HepG2 (cell line): ENCODE measurements around the gene METTL23. TPM values are rescaled to one million over a fixed set of nuclear protein-coding genes. Genes with fewer than 3 reads are reported as not detected.

Experiments
- BHLHE40 ChIP-seq: IDR thresholded peaks from 2 replicates; pipeline ENCODE4 v1.6.1; 2011; ENCODE audit warnings: low read length, improper control_type of control experiment
- CTCF ChIP-seq: sonication (generic); formaldehyde crosslinking; IDR thresholded peaks from 2 replicates; pipeline ENCODE4 v1.5.0; 2020; ENCODE audit warnings: mild to moderate bottlenecking, missing genetic modification reagents, moderate library complexity
- NFIC ChIP-seq: IDR thresholded peaks from 2 replicates; pipeline ENCODE4 v1.6.1; 2012; ENCODE audit warnings: mild to moderate bottlenecking, low read length, inconsistent platforms
- NONO ChIP-seq, 2 experiments: fragments of 450-650 bp in 1 of 2; sonication (generic) in 1 of 2; formaldehyde crosslinking in 1 of 2; IDR thresholded peaks in 1 of 2; conservative IDR thresholded peaks in 1 of 2; 2 replicates each; pipeline versions ENCODE4 v1.6.1 to v1.8.0; 2017 to 2022; ENCODE audit warnings: mild to moderate bottlenecking in 1 of 2, missing genetic modification reagents in 1 of 2, moderate library complexity in 1 of 2
- RBM22 ChIP-seq: fragments of 200-400 bp; formaldehyde crosslinking; optimal IDR thresholded peaks from 2 replicates; pipeline ENCODE3; 2017; ENCODE audit warnings: mild to moderate bottlenecking, low read length, moderate library complexity
- SP2 ChIP-seq: sonication (generic); formaldehyde crosslinking; IDR thresholded peaks from 2 replicates; pipeline ENCODE4 v1.5.1; 2020; ENCODE audit warnings: mild to moderate bottlenecking, missing genetic modification reagents
- U2AF2 ChIP-seq: fragments of 200-400 bp; formaldehyde crosslinking; IDR thresholded peaks from 2 replicates; pipeline ENCODE4 v1.6.1; 2017; ENCODE audit warnings: low read depth, mild to moderate bottlenecking, low read length
- ZFP90 ChIP-seq: sonication (generic); formaldehyde crosslinking; IDR thresholded peaks from 2 replicates; pipeline ENCODE4 v1.8.0; 2022; ENCODE audit warnings: missing genetic modification reagents, mild to moderate bottlenecking, inconsistent platforms, borderline replicate concordance
- ZNF317 ChIP-seq: sonication (generic); formaldehyde crosslinking; IDR thresholded peaks from 2 replicates; pipeline ENCODE4 v1.5.0; 2020; ENCODE audit warnings: mild to moderate bottlenecking, missing genetic modification reagents
- ZNF326 ChIP-seq: sonication (generic); formaldehyde crosslinking; IDR thresholded peaks from 2 replicates; pipeline ENCODE4 v1.4.0; 2020; ENCODE audit warnings: missing genetic modification reagents, borderline replicate concordance
- ZNF337 ChIP-seq: sonication (generic); formaldehyde crosslinking; IDR thresholded peaks from 2 replicates; pipeline ENCODE4 v1.5.1; 2020; ENCODE audit warnings: missing genetic modification reagents, low read depth, mild to moderate bottlenecking, borderline replicate concordance
- ZNF7 ChIP-seq: IDR thresholded peaks from 2 replicates; pipeline ENCODE4 v1.6.1; 2016; ENCODE audit warnings: missing biosample characterization, missing genetic modification reagents
- polyA plus RNA-seq, 8 experiments: library from polyadenylated mRNA; depleted of rRNA in 3 of 8; stranded (reverse) in 7 of 8; unstranded in 1 of 8; fragments of >200 nt; fragmentation: Illumina TruSeq in 4 of 8; extraction: Trizol in 4 of 8; gene quantifications; 2 replicates each; pipeline versions ENCODE4 v1.2.1 to v1.2.3, GENCODE V29; 2011 to 2016; ENCODE audit warnings: low read depth in 4 of 8, missing spikeins in 1 of 8, mixed read lengths in 1 of 8; ENCODE audit not compliant: insufficient read depth in 1 of 8
- total RNA-seq, 5 experiments: library from RNA; depleted of rRNA; stranded (reverse); fragments of >200 nt; fragmentation: Illumina TruSeq; extraction: Trizol; gene quantifications; 2 replicates each; pipeline ENCODE4 v1.2.3, GENCODE V29; 2016; ENCODE audit warnings: low read depth in 1 of 5
- TF ChIP-seq, protein P1 (sequence below): sonication (generic); formaldehyde crosslinking; IDR thresholded peaks from 2 replicates; pipeline ENCODE4 v1.8.1; 2023; ENCODE audit warnings: mild to moderate bottlenecking, missing genetic modification reagents, borderline replicate concordance
- TF ChIP-seq, protein P2 (sequence below), 2 experiments: sonication (generic) in 1 of 2; formaldehyde crosslinking in 1 of 2; IDR thresholded peaks; 2 replicates each; pipeline versions ENCODE4 v1.5.1 to v1.6.1; 2011 to 2020; ENCODE audit warnings: borderline replicate concordance in 1 of 2, low read depth in 1 of 2, low read length in 1 of 2, mild to moderate bottlenecking in 1 of 2, missing genetic modification reagents in 1 of 2, moderate library complexity in 1 of 2
- TF ChIP-seq, protein P3 (sequence below): sonication (generic); formaldehyde crosslinking; conservative IDR thresholded peaks from 2 replicates; pipeline ENCODE4 v1.4.0; 2020; ENCODE audit warnings: missing genetic modification reagents
- TF ChIP-seq, protein P4 (sequence below): conservative IDR thresholded peaks from 2 replicates; pipeline ENCODE4 v1.6.1; 2018; ENCODE audit warnings: missing genetic modification reagents
- TF ChIP-seq, protein P5 (sequence below): sonication (generic); formaldehyde crosslinking; IDR thresholded peaks from 2 replicates; pipeline ENCODE4 v1.4.0; 2020; ENCODE audit warnings: missing genetic modification reagents
- TF ChIP-seq, protein P6 (sequence below): sonication (generic); IDR thresholded peaks from 2 replicates; pipeline ENCODE4 v1.6.1; 2016; ENCODE audit warnings: low read depth, borderline replicate concordance

METTL23 gene
- total and polyA plus RNA-seq, 2 of the 13 experiments (the other 11 are each of a cell fraction or from before 2014, with no cell fraction given), result 39.9 to 104 TPM

DNA sequence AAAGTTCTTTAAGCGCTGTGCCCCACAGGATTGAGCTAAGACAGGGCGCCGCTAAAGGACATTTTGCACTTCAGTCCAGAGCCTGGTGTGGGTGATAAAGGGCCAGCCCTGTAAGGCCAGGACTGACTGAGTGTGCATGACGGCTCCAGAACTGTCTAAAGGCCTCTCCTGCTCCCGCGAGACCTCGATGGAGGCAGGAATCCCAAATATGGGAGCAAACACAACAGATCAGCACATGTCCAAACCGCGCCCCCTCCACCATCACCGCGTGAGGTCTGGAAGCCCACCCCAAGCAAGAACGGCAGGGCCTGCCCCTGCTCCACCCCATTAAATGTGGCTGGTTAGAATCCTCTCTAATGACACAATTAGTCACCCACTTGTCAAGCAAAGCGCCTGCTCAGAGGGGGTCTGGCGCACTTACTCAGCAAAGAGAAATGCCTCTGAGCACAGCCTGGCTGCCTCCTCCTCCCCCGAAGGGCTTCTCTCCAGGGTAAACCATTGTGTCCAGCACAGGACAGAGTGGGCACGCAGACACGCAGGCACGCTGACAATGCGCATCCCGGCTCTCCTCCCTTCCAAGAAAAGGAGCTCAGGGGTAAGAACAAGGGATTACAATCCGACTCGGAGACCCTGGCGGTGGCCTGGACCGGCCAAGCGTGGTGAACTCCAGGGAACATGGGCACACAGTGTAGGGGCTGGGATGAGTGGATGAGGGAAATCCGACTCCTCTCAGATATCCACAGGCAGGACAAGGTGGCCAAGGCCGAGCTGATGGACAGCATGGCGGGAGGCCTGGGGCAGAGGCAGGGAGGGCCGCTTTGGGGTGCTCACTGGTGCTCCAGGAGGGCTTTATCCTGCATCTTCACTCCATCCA lies 17.3 kb upstream of the METTL23 start (continued):
- no peak for TF ChIP-seq CTCF (CRISPR knock-in tag)
- TF ChIP-seq, protein P1, sequence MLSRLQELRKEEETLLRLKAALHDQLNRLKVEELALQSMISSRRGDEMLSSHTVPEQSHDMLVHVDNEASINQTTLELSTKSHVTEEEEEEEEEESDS, result no peak
- TF ChIP-seq ZFP90 (CRISPR knock-in tag), result no peak
- no peak for TF ChIP-seq ZNF326 (CRISPR knock-in tag)
- TF ChIP-seq, protein P2, sequence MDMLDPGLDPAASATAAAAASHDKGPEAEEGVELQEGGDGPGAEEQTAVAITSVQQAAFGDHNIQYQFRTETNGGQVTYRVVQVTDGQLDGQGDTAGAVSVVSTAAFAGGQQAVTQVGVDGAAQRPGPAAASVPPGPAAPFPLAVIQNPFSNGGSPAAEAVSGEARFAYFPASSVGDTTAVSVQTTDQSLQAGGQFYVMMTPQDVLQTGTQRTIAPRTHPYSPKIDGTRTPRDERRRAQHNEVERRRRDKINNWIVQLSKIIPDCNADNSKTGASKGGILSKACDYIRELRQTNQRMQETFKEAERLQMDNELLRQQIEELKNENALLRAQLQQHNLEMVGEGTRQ (IDR thresholded peaks at IDR 0.05; ENCODE audit: low read depth, low read length), result no peak
- TF ChIP-seq, protein P2 (CRISPR knock-in tag; IDR thresholded peaks at IDR 0.05; ENCODE audit: borderline replicate concordance), result no peak
- TF ChIP-seq, protein P3, sequence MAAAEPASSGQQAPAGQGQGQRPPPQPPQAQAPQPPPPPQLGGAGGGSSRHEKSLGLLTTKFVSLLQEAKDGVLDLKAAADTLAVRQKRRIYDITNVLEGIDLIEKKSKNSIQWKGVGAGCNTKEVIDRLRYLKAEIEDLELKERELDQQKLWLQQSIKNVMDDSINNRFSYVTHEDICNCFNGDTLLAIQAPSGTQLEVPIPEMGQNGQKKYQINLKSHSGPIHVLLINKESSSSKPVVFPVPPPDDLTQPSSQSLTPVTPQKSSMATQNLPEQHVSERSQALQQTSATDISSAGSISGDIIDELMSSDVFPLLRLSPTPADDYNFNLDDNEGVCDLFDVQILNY (CRISPR knock-in tag), result no peak; the same call in 1 of the 2 replicates
- TF ChIP-seq, protein P4, sequence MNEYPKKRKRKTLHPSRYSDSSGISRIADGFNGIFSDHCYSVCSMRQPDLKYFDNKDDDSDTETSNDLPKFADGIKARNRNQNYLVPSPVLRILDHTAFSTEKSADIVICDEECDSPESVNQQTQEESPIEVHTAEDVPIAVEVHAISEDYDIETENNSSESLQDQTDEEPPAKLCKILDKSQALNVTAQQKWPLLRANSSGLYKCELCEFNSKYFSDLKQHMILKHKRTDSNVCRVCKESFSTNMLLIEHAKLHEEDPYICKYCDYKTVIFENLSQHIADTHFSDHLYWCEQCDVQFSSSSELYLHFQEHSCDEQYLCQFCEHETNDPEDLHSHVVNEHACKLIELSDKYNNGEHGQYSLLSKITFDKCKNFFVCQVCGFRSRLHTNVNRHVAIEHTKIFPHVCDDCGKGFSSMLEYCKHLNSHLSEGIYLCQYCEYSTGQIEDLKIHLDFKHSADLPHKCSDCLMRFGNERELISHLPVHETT (CRISPR knock-in tag), result no peak
- TF ChIP-seq U2AF2, result no peak
- TF ChIP-seq, protein P5, sequence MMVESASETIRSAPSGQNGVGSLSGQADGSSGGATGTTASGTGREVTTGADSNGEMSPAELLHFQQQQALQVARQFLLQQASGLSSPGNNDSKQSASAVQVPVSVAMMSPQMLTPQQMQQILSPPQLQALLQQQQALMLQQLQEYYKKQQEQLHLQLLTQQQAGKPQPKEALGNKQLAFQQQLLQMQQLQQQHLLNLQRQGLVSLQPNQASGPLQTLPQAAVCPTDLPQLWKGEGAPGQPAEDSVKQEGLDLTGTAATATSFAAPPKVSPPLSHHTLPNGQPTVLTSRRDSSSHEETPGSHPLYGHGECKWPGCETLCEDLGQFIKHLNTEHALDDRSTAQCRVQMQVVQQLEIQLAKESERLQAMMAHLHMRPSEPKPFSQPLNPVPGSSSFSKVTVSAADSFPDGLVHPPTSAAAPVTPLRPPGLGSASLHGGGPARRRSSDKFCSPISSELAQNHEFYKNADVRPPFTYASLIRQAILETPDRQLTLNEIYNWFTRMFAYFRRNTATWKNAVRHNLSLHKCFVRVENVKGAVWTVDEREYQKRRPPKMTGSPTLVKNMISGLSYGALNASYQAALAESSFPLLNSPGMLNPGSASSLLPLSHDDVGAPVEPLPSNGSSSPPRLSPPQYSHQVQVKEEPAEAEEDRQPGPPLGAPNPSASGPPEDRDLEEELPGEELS (CRISPR knock-in tag), result no peak
- TF ChIP-seq, protein P6, sequence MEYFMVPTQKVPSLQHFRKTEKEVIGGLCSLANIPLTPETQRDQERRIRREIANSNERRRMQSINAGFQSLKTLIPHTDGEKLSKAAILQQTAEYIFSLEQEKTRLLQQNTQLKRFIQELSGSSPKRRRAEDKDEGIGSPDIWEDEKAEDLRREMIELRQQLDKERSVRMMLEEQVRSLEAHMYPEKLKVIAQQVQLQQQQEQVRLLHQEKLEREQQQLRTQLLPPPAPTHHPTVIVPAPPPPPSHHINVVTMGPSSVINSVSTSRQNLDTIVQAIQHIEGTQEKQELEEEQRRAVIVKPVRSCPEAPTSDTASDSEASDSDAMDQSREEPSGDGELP, result no peak
- no peak for TF ChIP-seq RBM22
- no peak for TF ChIP-seq NFIC
- no peak for TF ChIP-seq ZNF7
- no peak for TF ChIP-seq BHLHE40
- no peak for TF ChIP-seq SP2 (CRISPR knock-in tag)
- no peak for TF ChIP-seq ZNF317 (CRISPR knock-in tag)
- TF ChIP-seq ZNF337 (CRISPR knock-in tag), result no peak
- TF ChIP-seq NONO (IDR thresholded peaks at IDR 0.05), result no peak
- TF ChIP-seq NONO (CRISPR knock-in tag; conservative IDR thresholded peaks at IDR 0.05), result no peak
